HEK293 (cell line): Measurements from ENCODE around the gene RSRC2.

Experiments used
- AEBP2 ChIP-seq: fragments of 450-650 bp; formaldehyde crosslinking; IDR thresholded peaks from 2 replicates; pipeline ENCODE4 v1.5.1; 2016; ENCODE audit warnings: missing biosample characterization, missing genetic modification characterization, borderline replicate concordance
- BCL11B ChIP-seq: fragments of 450-650 bp; formaldehyde crosslinking; IDR thresholded peaks from 2 replicates; pipeline ENCODE4 v1.5.1; 2016; ENCODE audit warnings: low read depth, missing biosample characterization, missing genetic modification characterization
- GLI2 ChIP-seq: fragments of 450-650 bp; formaldehyde crosslinking; IDR thresholded peaks from 2 replicates; pipeline ENCODE4; 2017; ENCODE audit warnings: missing biosample characterization, missing genetic modification characterization, low read depth, borderline replicate concordance
- MZF1 ChIP-seq: fragments of 450-650 bp; formaldehyde crosslinking; IDR thresholded peaks from 2 replicates; pipeline ENCODE4 v1.5.1; 2017; ENCODE audit warnings: missing biosample characterization, missing genetic modification characterization, borderline replicate concordance
- RBAK ChIP-seq: fragments of 450-650 bp; formaldehyde crosslinking; IDR thresholded peaks from 2 replicates; pipeline ENCODE4 v1.5.1; 2016; ENCODE audit warnings: missing biosample characterization, missing genetic modification characterization
- REST ChIP-seq: fragments of 450-650 bp; formaldehyde crosslinking; IDR thresholded peaks from 2 replicates; pipeline ENCODE4 v1.5.1; 2016; ENCODE audit warnings: missing biosample characterization, missing genetic modification characterization
- ZBTB11 ChIP-seq: fragments of 450-650 bp; formaldehyde crosslinking; conservative IDR thresholded peaks from 2 replicates; pipeline ENCODE4 v1.5.1; 2016; ENCODE audit warnings: low read depth, missing biosample characterization, missing genetic modification characterization
- ZBTB21 ChIP-seq: fragments of 450-650 bp; formaldehyde crosslinking; IDR thresholded peaks from 2 replicates; pipeline ENCODE4 v1.5.1; 2017; ENCODE audit warnings: missing biosample characterization, missing genetic modification characterization
- ZBTB8A ChIP-seq: fragments of 450-650 bp; formaldehyde crosslinking; IDR thresholded peaks from 2 replicates; pipeline ENCODE4 v1.5.1; 2016; ENCODE audit warnings: missing biosample characterization, missing genetic modification characterization
- ZFP3 ChIP-seq: fragments of 450-650 bp; formaldehyde crosslinking; IDR thresholded peaks from 2 replicates; pipeline ENCODE4 v1.5.1; 2016; ENCODE audit warnings: low read depth, missing biosample characterization, missing genetic modification characterization
- ZFP37 ChIP-seq: fragments of 450-650 bp; formaldehyde crosslinking; IDR thresholded peaks from 2 replicates; pipeline ENCODE4 v1.5.1; 2016; ENCODE audit warnings: missing biosample characterization, missing genetic modification characterization
- ZNF121 ChIP-seq: fragments of 450-650 bp; formaldehyde crosslinking; IDR thresholded peaks from 2 replicates; pipeline ENCODE4 v1.5.1; 2016; ENCODE audit warnings: missing biosample characterization, missing genetic modification characterization
- ZNF138 ChIP-seq: fragments of 450-650 bp; formaldehyde crosslinking; IDR thresholded peaks from 2 replicates; pipeline ENCODE4 v1.5.1; 2016; ENCODE audit warnings: missing biosample characterization, missing genetic modification characterization, borderline replicate concordance
- ZNF155 ChIP-seq: fragments of 450-650 bp; formaldehyde crosslinking; IDR thresholded peaks from 2 replicates; pipeline ENCODE4 v1.5.1; 2016; ENCODE audit warnings: missing biosample characterization, missing genetic modification characterization
- ZNF202 ChIP-seq: fragments of 450-650 bp; formaldehyde crosslinking; IDR thresholded peaks from 2 replicates; pipeline ENCODE4 v1.5.1; 2016; ENCODE audit warnings: missing biosample characterization, missing genetic modification characterization, borderline replicate concordance
- ZNF214 ChIP-seq: fragments of 450-650 bp; formaldehyde crosslinking; IDR thresholded peaks from 2 replicates; pipeline ENCODE4 v1.5.1; 2017; ENCODE audit warnings: missing biosample characterization, mild to moderate bottlenecking, missing genetic modification characterization, borderline replicate concordance
- ZNF266 ChIP-seq: fragments of 450-650 bp; formaldehyde crosslinking; IDR thresholded peaks from 2 replicates; pipeline ENCODE4 v1.5.1; 2016; ENCODE audit warnings: missing biosample characterization, missing genetic modification characterization, low read depth
- ZNF501 ChIP-seq: fragments of 450-650 bp; formaldehyde crosslinking; IDR thresholded peaks from 2 replicates; pipeline ENCODE4 v1.5.1; 2016; ENCODE audit warnings: missing biosample characterization, missing genetic modification characterization
- ZNF510 ChIP-seq: fragments of 450-650 bp; formaldehyde crosslinking; IDR thresholded peaks from 2 replicates; pipeline ENCODE4 v1.5.1; 2018; ENCODE audit warnings: mild to moderate bottlenecking, missing genetic modification characterization, missing biosample characterization; ENCODE audit not compliant: insufficient replicate concordance
- ZNF529 ChIP-seq: fragments of 450-650 bp; formaldehyde crosslinking; IDR thresholded peaks from 2 replicates; pipeline ENCODE4 v1.5.1; 2017; ENCODE audit warnings: missing genetic modification characterization, missing biosample characterization; ENCODE audit not compliant: insufficient replicate concordance
- ZNF560 ChIP-seq: fragments of 450-650 bp; formaldehyde crosslinking; IDR thresholded peaks from 2 replicates; pipeline ENCODE4 v1.5.1; 2017; ENCODE audit warnings: missing biosample characterization, missing genetic modification characterization, borderline replicate concordance
- ZNF610 ChIP-seq: fragments of 450-650 bp; formaldehyde crosslinking; IDR thresholded peaks from 2 replicates; pipeline ENCODE4 v1.5.1; 2016; ENCODE audit warnings: missing biosample characterization, missing genetic modification characterization, borderline replicate concordance
- ZNF654 ChIP-seq: fragments of 450-650 bp; formaldehyde crosslinking; IDR thresholded peaks from 2 replicates; pipeline ENCODE4 v1.5.1; 2016; ENCODE audit warnings: low read depth, missing biosample characterization, missing genetic modification characterization
- ZXDB ChIP-seq: fragments of 450-650 bp; formaldehyde crosslinking; IDR thresholded peaks from 2 replicates; pipeline ENCODE4 v1.5.1; 2016; ENCODE audit warnings: missing biosample characterization, missing genetic modification characterization
- TF ChIP-seq, protein P1 (sequence below): fragments of 450-650 bp; formaldehyde crosslinking; IDR thresholded peaks from 2 replicates; pipeline ENCODE4 v1.5.1; 2016; ENCODE audit warnings: missing biosample characterization, missing genetic modification characterization
- TF ChIP-seq, protein P2 (sequence below): fragments of 450-650 bp; formaldehyde crosslinking; IDR thresholded peaks from 2 replicates; pipeline ENCODE4 v1.5.1; 2017; ENCODE audit warnings: missing biosample characterization, missing genetic modification characterization

RSRC2 gene

GRCh38 chr12:122513028-122513427 is 13.7 kb downstream of the RSRC2 start (continued):
- peak; percentile 94 for TF ChIP-seq ZBTB11
- peak; percentile 98 for TF ChIP-seq ZFP37
- TF ChIP-seq ZNF510 (tag by site-specific recombination): peak; percentile 97
- TF ChIP-seq MZF1 (tag by site-specific recombination): peak; percentile 69; the same call in 1 of the 2 replicates
- TF ChIP-seq AEBP2 (tag by site-specific recombination): peak; percentile 90; the same call in 1 of the 2 replicates
- TF ChIP-seq ZNF654: peak; percentile 72
- peak; percentile 98 for TF ChIP-seq ZNF560 (tag by site-specific recombination)
- peak; percentile 92 for TF ChIP-seq REST (tag by site-specific recombination)
- TF ChIP-seq ZNF266 (tag by site-specific recombination): peak; percentile 92
- peak; percentile 96 for TF ChIP-seq ZXDB (tag by site-specific recombination)
- peak; percentile 91 for TF ChIP-seq ZNF121 (tag by site-specific recombination)
- TF ChIP-seq, protein P1, sequence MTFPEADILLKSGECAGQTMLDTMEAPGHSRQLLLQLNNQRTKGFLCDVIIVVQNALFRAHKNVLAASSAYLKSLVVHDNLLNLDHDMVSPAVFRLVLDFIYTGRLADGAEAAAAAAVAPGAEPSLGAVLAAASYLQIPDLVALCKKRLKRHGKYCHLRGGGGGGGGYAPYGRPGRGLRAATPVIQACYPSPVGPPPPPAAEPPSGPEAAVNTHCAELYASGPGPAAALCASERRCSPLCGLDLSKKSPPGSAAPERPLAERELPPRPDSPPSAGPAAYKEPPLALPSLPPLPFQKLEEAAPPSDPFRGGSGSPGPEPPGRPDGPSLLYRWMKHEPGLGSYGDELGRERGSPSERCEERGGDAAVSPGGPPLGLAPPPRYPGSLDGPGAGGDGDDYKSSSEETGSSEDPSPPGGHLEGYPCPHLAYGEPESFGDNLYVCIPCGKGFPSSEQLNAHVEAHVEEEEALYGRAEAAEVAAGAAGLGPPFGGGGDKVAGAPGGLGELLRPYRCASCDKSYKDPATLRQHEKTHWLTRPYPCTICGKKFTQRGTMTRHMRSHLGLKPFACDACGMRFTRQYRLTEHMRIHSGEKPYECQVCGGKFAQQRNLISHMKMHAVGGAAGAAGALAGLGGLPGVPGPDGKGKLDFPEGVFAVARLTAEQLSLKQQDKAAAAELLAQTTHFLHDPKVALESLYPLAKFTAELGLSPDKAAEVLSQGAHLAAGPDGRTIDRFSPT (tag by site-specific recombination): peak; percentile 57; the same call in 1 of the 2 replicates
- TF ChIP-seq ZNF501 (tag by site-specific recombination): peak; percentile 98
- peak; percentile 75; the same call in 1 of the 2 replicates for TF ChIP-seq ZNF610 (tag by site-specific recombination)
- TF ChIP-seq GLI2: peak; percentile 64; the same call in 1 of the 2 replicates
- peak; percentile 86 for TF ChIP-seq ZBTB21 (tag by site-specific recombination)
- TF ChIP-seq RBAK (tag by site-specific recombination): 0 out of 2 replicates have a peak, but pooled peaks have one; percentile 32
- TF ChIP-seq ZNF202 (tag by site-specific recombination): peak; percentile 98
- 0 out of 2 replicates have a peak, but pooled peaks have one; percentile 75 for TF ChIP-seq ZNF155 (tag by site-specific recombination)
- TF ChIP-seq ZNF138 (tag by site-specific recombination): peak; percentile 89; the same call in 1 of the 2 replicates
- TF ChIP-seq, protein P2, sequence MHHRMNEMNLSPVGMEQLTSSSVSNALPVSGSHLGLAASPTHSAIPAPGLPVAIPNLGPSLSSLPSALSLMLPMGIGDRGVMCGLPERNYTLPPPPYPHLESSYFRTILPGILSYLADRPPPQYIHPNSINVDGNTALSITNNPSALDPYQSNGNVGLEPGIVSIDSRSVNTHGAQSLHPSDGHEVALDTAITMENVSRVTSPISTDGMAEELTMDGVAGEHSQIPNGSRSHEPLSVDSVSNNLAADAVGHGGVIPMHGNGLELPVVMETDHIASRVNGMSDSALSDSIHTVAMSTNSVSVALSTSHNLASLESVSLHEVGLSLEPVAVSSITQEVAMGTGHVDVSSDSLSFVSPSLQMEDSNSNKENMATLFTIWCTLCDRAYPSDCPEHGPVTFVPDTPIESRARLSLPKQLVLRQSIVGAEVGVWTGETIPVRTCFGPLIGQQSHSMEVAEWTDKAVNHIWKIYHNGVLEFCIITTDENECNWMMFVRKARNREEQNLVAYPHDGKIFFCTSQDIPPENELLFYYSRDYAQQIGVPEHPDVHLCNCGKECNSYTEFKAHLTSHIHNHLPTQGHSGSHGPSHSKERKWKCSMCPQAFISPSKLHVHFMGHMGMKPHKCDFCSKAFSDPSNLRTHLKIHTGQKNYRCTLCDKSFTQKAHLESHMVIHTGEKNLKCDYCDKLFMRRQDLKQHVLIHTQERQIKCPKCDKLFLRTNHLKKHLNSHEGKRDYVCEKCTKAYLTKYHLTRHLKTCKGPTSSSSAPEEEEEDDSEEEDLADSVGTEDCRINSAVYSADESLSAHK (tag by site-specific recombination): peak; percentile 11; the same call in 1 of the 2 replicates
- peak; percentile 38; the same call in 1 of the 2 replicates for TF ChIP-seq ZNF214
- TF ChIP-seq ZFP3 (tag by site-specific recombination): peak; percentile 61; the same call in 1 of the 2 replicates
- peak; percentile 80 for TF ChIP-seq ZNF529 (tag by site-specific recombination)
- TF ChIP-seq ZBTB8A (tag by site-specific recombination): peak; percentile 95
- peak; percentile 54; the same call in 1 of the 2 replicates for TF ChIP-seq BCL11B (tag by site-specific recombination)
